ENCODE data around the gene ADH1C. TPM values are rescaled to one million over a fixed set of nuclear protein-coding genes. Genes with fewer than 3 reads are reported as not detected.
"Not testable (repeated sequence)": the region's sequence is repeated elsewhere in the genome, so short reads cannot be mapped to it uniquely, and the experiment has no call there.

The ADH1C gene
- total and polyA plus RNA-seq, 2 donors, result 0.33 to 3.3 TPM

DNA sequence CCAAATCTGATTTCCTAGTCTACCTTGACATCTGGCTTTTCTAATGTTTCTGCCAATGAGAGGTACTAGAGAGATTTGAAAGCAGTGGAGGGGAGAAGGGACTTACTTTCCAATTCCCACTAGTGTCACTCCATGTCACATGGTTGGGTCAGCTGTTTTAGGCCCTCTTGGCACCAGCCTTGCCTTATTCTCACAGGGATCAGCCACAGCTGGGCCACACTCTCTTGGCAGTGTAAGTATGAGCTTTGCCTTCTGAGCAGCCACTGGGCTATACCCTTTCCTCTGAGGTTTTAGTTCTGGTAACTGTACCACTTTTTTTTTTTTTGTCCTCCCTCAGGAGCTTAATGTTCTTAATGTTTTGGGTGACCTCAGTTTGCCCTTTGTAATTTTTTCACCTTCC is 10.2 kb upstream of the ADH1C start:
- H3K27ac ChIP-seq (ENCODE audit: low read depth in 1 of 2, low read length in 1 of 2), result no peak overlapping the region
- H3K27me3 ChIP-seq (ENCODE audit: control insufficient read depth in 2 of 2, insufficient read depth in 1 of 2, low read length in 1 of 2), result no peaks in the 10 kb centered on the region
- no peaks in the 10 kb centered on the region for H3K36me3 ChIP-seq (ENCODE audit: control insufficient read depth in 2 of 2, insufficient read depth in 2 of 2, low read length in 1 of 2)
- H3K4me3 ChIP-seq (ENCODE audit: low read length in 2 of 2), result no peak overlapping the region
- no peaks in the 10 kb centered on the region for H3K9me3 ChIP-seq (ENCODE audit: control insufficient read depth in 2 of 2, insufficient read depth in 1 of 2, low read length in 1 of 2)
- DNase-seq (ENCODE audit: low read depth in 6 of 9, low spot score in 9 of 9), result no peak
- H3K4me1 ChIP-seq (ENCODE audit: control insufficient read depth in 2 of 2, insufficient read depth in 2 of 2, low read length in 2 of 2), result no peaks in the 10 kb centered on the region

DNA sequence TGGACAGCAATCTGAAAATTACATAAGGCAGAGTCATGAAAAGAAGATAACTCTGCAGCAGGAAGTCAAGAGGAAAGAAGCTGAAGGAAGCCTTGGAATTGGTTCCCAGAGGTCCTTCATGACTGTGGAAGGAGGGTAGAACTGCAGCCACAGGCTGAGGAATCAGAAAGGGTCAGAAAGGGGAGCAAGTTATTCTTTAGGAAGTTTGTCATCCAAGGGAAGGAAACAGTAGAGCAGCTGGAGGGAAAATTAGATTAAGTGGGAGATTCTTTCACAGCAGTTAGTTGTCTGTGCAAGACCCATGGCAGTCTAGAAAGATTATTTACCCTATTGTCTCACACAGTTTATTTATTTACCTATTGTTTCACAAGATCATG is 9.3 kb upstream of the ADH1C start:
- DNase-seq (ENCODE audit: low read depth in 6 of 9, low spot score in 9 of 9), result no peak
- Histone ChIP-seq H3K27me3 (ENCODE audit: control insufficient read depth in 2 of 2, insufficient read depth in 1 of 2, low read length in 1 of 2) (no peaks in the 10 kb centered on the region), H3K4me3 (ENCODE audit: low read length in 2 of 2) (no peak overlapping the region), H3K9me3 (ENCODE audit: control insufficient read depth in 2 of 2, insufficient read depth in 1 of 2, low read length in 1 of 2) (no peaks in the 10 kb centered on the region), H3K36me3 (ENCODE audit: control insufficient read depth in 2 of 2, insufficient read depth in 2 of 2, low read length in 1 of 2) (no peaks in the 10 kb centered on the region), H3K4me1 (ENCODE audit: control insufficient read depth in 2 of 2, insufficient read depth in 2 of 2, low read length in 2 of 2) (no peaks in the 10 kb centered on the region), H3K27ac (ENCODE audit: low read depth in 1 of 2, low read length in 1 of 2) (no peak overlapping the region)

DNA sequence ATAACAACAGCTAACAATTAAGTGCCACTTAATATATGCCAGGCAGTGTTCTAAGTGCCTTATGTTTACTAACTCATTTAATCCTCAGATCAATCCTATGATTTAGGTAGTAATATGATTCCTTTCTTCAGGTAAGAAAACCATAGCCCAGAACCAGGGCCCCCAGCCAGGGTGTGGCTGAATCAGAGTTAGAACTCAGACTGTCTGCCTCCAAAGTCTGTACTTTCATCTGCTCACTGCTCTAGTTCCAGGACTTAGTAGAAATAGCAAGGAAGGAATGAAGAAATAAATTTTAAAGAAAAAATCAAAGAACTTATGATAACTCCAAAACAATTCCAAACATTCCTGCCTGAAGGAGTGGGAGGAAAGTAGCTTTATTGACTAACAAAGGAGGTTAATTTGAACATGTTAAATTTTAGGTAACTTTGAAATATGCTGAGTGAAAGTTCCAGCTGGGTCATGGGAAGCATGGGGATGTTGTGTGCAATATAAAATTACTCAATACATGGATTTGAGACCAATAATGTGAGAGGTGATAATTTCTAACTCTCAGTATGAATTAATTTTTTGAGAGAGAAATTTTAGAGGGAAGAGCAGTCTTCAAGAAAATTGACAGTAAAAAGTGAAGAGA is 8.8 kb upstream of the ADH1C start:
- Histone ChIP-seq H3K27ac (ENCODE audit: low read depth in 1 of 2, low read length in 1 of 2) (no peak overlapping the region), H3K27me3 (ENCODE audit: control insufficient read depth in 2 of 2, insufficient read depth in 1 of 2, low read length in 1 of 2) (no peaks in the 10 kb centered on the region), H3K4me1 (ENCODE audit: control insufficient read depth in 2 of 2, insufficient read depth in 2 of 2, low read length in 2 of 2) (no peaks in the 10 kb centered on the region), H3K9me3 (ENCODE audit: control insufficient read depth in 2 of 2, insufficient read depth in 1 of 2, low read length in 1 of 2) (no peaks in the 10 kb centered on the region), H3K36me3 (ENCODE audit: control insufficient read depth in 2 of 2, insufficient read depth in 2 of 2, low read length in 1 of 2) (no peaks in the 10 kb centered on the region), H3K4me3 (ENCODE audit: low read length in 2 of 2) (no peak overlapping the region)
- no peak for DNase-seq (ENCODE audit: low read depth in 6 of 9, low spot score in 9 of 9)

DNA sequence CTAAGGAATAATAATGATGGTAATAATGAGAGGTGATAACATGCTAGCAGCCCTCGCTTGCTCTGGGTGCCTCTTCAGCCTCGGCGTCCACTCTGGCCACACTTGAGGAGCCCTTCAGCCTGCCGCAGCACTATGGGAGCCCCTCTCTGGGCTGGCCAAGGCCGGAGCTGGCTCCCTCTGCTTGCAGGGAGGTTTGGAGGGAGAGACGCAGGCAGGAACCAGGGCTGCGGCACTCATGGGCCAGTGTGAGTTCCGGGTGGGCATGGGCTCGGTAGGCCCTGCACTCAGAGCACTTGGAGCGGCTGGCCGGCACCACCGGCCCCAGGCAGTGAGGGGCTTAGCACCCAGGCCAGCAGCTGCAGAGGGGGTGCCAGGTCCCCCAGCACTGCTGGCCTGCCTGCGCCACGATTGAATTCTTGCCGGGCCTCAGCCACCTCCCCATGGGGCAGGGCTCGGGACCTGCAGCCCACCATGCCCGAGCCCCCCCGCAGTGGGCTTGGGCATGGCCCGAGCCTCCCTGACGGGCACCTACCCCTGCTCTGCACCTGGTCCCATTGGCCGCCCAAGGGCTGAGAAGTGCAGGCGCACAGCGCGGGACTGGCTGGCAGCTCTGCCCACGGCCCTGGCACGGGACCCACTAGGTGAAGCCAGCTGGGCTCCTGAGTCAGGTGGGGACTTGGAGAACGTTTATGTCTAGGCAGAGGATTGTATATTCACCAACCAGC is 7.1 kb upstream of the ADH1C start:
- Histone ChIP-seq H3K4me1 (ENCODE audit: control insufficient read depth in 2 of 2, insufficient read depth in 2 of 2, low read length in 2 of 2) (no peaks in the 10 kb centered on the region), H3K36me3 (ENCODE audit: control insufficient read depth in 2 of 2, insufficient read depth in 2 of 2, low read length in 1 of 2) (no peaks in the 10 kb centered on the region), H3K27ac (ENCODE audit: low read depth in 1 of 2, low read length in 1 of 2) (no peak overlapping the region), H3K9me3 (ENCODE audit: control insufficient read depth in 2 of 2, insufficient read depth in 1 of 2, low read length in 1 of 2) (no peaks in the 10 kb centered on the region), H3K27me3 (ENCODE audit: control insufficient read depth in 2 of 2, insufficient read depth in 1 of 2, low read length in 1 of 2) (no peaks in the 10 kb centered on the region), H3K4me3 (ENCODE audit: low read length in 2 of 2) (no peak overlapping the region)
- no peak for DNase-seq (ENCODE audit: low read depth in 6 of 9, low spot score in 9 of 9)
- 95% methylated on average over 27 of the region's 27 CpGs for WGBS

DNA sequence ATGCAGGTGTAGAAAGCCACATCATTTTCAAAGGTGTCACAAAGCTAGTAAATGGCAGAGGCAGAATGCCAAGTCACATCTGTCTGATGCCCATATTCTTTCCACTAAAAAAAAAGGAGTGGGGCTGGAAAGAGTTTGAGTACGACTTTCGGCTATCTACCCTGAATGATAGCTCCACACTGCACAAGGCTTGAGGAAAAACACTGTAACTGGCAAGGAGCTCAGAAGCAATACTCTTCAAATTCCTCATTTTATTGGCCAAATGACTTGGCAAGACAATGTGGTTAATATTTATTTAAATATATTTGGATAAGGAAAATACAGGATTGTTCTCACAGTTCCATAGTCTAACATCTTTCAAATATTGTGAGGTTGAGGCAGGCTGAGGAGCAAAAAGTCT is 5.4 kb upstream of the ADH1C start:
- no peaks in the 10 kb centered on the region for H3K36me3 ChIP-seq (ENCODE audit: control insufficient read depth in 2 of 2, insufficient read depth in 2 of 2, low read length in 1 of 2)
- H3K9me3 ChIP-seq (ENCODE audit: control insufficient read depth in 2 of 2, insufficient read depth in 1 of 2, low read length in 1 of 2), result no peaks in the 10 kb centered on the region
- WGBS, result 96% methylated on average over 2 of the region's 2 CpGs
- H3K4me1 ChIP-seq (ENCODE audit: control insufficient read depth in 2 of 2, insufficient read depth in 2 of 2, low read length in 2 of 2), result no peaks in the 10 kb centered on the region
- DNase-seq (ENCODE audit: low read depth in 6 of 9, low spot score in 9 of 9), result no peak
- H3K4me3 ChIP-seq (ENCODE audit: low read length in 2 of 2), result no peak overlapping the region
- H3K27ac ChIP-seq (ENCODE audit: low read depth in 1 of 2, low read length in 1 of 2), result no peak overlapping the region
- H3K27me3 ChIP-seq (ENCODE audit: control insufficient read depth in 2 of 2, insufficient read depth in 1 of 2, low read length in 1 of 2), result no peaks in the 10 kb centered on the region

DNA sequence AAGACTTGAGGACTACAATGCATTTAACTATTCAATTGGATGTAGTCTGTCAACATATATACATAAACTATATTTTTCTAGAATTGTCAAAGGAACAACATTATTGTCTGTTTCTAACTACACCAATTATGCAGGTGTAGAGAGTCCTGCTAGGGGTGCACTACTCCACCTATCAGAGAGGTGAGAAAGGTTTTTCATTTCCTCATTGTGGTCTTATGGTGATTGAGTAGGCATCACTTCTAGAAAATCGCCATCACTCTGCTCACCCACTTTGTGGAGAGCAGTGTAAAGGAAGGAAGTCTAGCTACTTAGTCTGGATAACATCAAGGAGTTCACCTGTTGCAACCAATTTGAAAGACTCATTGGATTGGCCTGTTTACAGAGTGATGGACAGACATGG is 4.4 kb upstream of the ADH1C start:
- Histone ChIP-seq H3K27me3 (ENCODE audit: control insufficient read depth in 2 of 2, insufficient read depth in 1 of 2, low read length in 1 of 2) (no peaks in the 10 kb centered on the region), H3K4me1 (ENCODE audit: control insufficient read depth in 2 of 2, insufficient read depth in 2 of 2, low read length in 2 of 2) (no peaks in the 10 kb centered on the region), H3K4me3 (ENCODE audit: low read length in 2 of 2) (no peak overlapping the region), H3K9me3 (ENCODE audit: control insufficient read depth in 2 of 2, insufficient read depth in 1 of 2, low read length in 1 of 2) (no peaks in the 10 kb centered on the region), H3K27ac (ENCODE audit: low read depth in 1 of 2, low read length in 1 of 2) (no peak overlapping the region), H3K36me3 (ENCODE audit: control insufficient read depth in 2 of 2, insufficient read depth in 2 of 2, low read length in 1 of 2) (no peaks in the 10 kb centered on the region)
- 67% methylated on average over 1 of the region's 1 CpG for WGBS
- no peak for DNase-seq (ENCODE audit: low read depth in 6 of 9, low spot score in 9 of 9)

DNA sequence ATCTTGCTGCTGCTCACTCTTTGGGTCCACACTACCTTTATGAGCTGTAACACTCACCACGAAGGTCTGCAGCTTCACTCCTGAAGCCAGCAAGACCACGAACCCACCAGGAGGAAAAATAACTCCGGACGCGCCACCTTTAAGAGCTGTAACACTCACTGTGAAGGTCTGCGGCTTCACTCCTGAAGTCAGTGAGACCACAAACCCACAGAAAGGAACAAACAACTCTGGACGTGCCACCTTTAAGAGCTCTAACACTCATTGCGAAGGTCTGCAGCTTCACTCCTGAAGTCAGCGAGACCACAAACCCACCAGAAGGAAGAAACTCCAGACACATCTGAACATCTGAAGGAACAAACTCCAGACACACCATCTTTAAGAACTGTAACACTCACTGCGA is 3.6 kb upstream of the ADH1C start:
- H3K27ac ChIP-seq (ENCODE audit: low read depth in 1 of 2, low read length in 1 of 2); H3K9me3 ChIP-seq (ENCODE audit: control insufficient read depth in 2 of 2, insufficient read depth in 1 of 2, low read length in 1 of 2): not testable (repeated sequence)

DNA sequence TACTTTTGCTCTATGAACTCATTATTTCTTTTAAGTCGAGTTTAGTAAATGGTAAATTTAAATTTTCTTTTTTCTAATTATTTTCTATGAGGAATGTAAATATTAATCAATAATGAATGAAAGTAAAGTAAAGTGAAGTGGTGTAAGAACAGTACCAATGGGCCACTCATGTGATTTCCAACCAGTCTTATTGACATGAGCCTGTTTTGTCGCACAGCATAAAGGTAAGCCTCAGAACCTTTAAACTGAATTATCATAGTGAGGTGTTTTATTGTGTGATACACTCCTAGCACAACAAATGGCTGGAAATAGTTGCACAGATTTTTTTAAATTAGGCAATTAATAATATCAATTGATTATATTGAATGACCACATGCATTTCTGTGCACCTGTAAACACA is 1.1 kb downstream of the ADH1C start:
- no peak for DNase-seq (ENCODE audit: low read depth in 6 of 9, low spot score in 9 of 9)
- H3K27ac ChIP-seq (ENCODE audit: low read depth in 1 of 2, low read length in 1 of 2), result no peak overlapping the region
- H3K36me3 ChIP-seq (ENCODE audit: control insufficient read depth in 2 of 2, insufficient read depth in 2 of 2, low read length in 1 of 2), result no peaks in the 10 kb centered on the region
- no peaks in the 10 kb centered on the region for H3K27me3 ChIP-seq (ENCODE audit: control insufficient read depth in 2 of 2, insufficient read depth in 1 of 2, low read length in 1 of 2)
- H3K4me3 ChIP-seq (ENCODE audit: low read length in 2 of 2), result no peak overlapping the region
- WGBS, result 93% methylated on average over 2 of the region's 2 CpGs
- H3K4me1 ChIP-seq (ENCODE audit: control insufficient read depth in 2 of 2, insufficient read depth in 2 of 2, low read length in 2 of 2), result no peaks in the 10 kb centered on the region
- no peaks in the 10 kb centered on the region for H3K9me3 ChIP-seq (ENCODE audit: control insufficient read depth in 2 of 2, insufficient read depth in 1 of 2, low read length in 1 of 2)

More for the DNA sequence above, 3.6 kb upstream of the ADH1C start:
- H3K27me3 ChIP-seq (ENCODE audit: control insufficient read depth in 2 of 2, insufficient read depth in 1 of 2, low read length in 1 of 2); H3K36me3 ChIP-seq (ENCODE audit: control insufficient read depth in 2 of 2, insufficient read depth in 2 of 2, low read length in 1 of 2); DNase-seq (ENCODE audit: low read depth in 6 of 9, low spot score in 9 of 9); H3K4me3 ChIP-seq (ENCODE audit: low read length in 2 of 2); H3K4me1 ChIP-seq (ENCODE audit: control insufficient read depth in 2 of 2, insufficient read depth in 2 of 2, low read length in 2 of 2): not testable (repeated sequence)
- 43% methylated on average over 10 of the region's 10 CpGs for WGBS

DNA sequence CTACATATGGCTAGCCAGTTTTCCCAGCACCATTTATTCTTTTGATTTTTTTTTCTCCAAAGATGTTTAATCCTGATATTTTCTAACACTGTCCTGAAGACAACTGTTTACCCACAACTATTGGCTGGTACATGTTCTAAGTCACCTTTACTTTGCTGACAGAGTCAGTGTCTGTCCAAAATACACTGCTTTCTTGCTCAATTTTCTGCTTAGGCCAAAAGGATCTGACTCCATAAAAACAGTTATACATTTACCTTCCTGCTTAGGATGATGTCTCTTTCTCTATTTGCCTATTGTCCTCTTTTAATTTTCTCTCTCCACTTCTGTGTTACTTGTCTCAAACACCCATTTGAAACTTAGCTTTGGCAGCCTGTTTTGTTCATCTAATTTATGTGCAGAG is 3.2 kb downstream of the ADH1C start:
- no peak overlapping the region for H3K4me3 ChIP-seq (ENCODE audit: low read length in 2 of 2)
- H3K27me3 ChIP-seq (ENCODE audit: control insufficient read depth in 2 of 2, insufficient read depth in 1 of 2, low read length in 1 of 2), result no peaks in the 10 kb centered on the region
- no peak for DNase-seq (ENCODE audit: low read depth in 6 of 9, low spot score in 9 of 9)
- no peaks in the 10 kb centered on the region for H3K36me3 ChIP-seq (ENCODE audit: control insufficient read depth in 2 of 2, insufficient read depth in 2 of 2, low read length in 1 of 2)
- H3K9me3 ChIP-seq (ENCODE audit: control insufficient read depth in 2 of 2, insufficient read depth in 1 of 2, low read length in 1 of 2), result no peaks in the 10 kb centered on the region
- no peak overlapping the region for H3K27ac ChIP-seq (ENCODE audit: low read depth in 1 of 2, low read length in 1 of 2)
- no peaks in the 10 kb centered on the region for H3K4me1 ChIP-seq (ENCODE audit: control insufficient read depth in 2 of 2, insufficient read depth in 2 of 2, low read length in 2 of 2)
